GM12878 (cell line): ENCODE data around the gene SLC36A2. TPM values are rescaled to one million over a fixed set of nuclear protein-coding genes. Genes with fewer than 3 reads are reported as not detected.
"Not testable (repeated sequence)": the region's sequence is repeated elsewhere in the genome, so short reads cannot be mapped to it uniquely, and the experiment has no call there.

ENCODE experiments used
- ATAC-seq: fragments of 200-7000 bp; cut with Tn5 transposase; 3 replicates; pipeline ENCODE4 v1.9.1; 2020; ENCODE audit warnings: mild to moderate bottlenecking, moderate library complexity
- BruUV-seq: library from RNA; stranded (reverse); fragments of 400-500 nt; replicated peaks from 2 replicates; lab custom pipeline; 2021; lab: Mats Ljungman, UMichigan
- CTCF ChIA-PET: fragments of 300-600 bp; sonication (Branson Sonifier 250); formaldehyde crosslinking; extraction: SDS; loops from one replicate; lab custom pipeline; 2021; ENCODE audit warnings: inconsistent platforms; lab: Yijun Ruan, JAX
- POLR2A ChIA-PET: fragments of 350-600 bp; formaldehyde crosslinking; extraction: SDS; loops from one replicate; lab custom pipeline; 2021; ENCODE audit warnings: inconsistent platforms; lab: Charles Lee
- RAD21 ChIA-PET: fragments of 300-600 bp; sonication (Branson Sonifier 250); formaldehyde crosslinking; loops from one replicate; lab custom pipeline; 2023; ENCODE audit warnings: antibody characterized with exemption; ENCODE audit not compliant: unreplicated experiment; lab: Charles Lee
- SMC1A ChIA-PET: fragments of 300-600 bp; sonication (Branson Sonifier 250); formaldehyde crosslinking; loops from one replicate; lab custom pipeline; 2023; ENCODE audit not compliant: unreplicated experiment, uncharacterized antibody; lab: Charles Lee
- DNase-seq: peaks from one replicate; pipeline ENCODE4 v3.0.0-alpha.2; 2011; ENCODE audit warnings: low read depth, low spot score
- FAIRE-seq: peaks from 3 replicates; lab custom pipeline; 2011; peaks lifted over from hg19 to GRCh38; lab: Jason Lieb, UNC
- H2AFZ ChIP-seq: 2 replicates; pipeline ENCODE4 v1.6.0; 2011; ENCODE audit warnings: low read depth, low read length, control low read depth; ENCODE audit not compliant: control insufficient read depth
- H3K27ac ChIP-seq: 2 replicates; pipeline ENCODE4 v1.5.1; 2011; ENCODE audit warnings: control low read depth; ENCODE audit not compliant: control insufficient read depth, insufficient read depth
- H3K27me3 ChIP-seq, 2 experiments: replicated peaks in 1 of 2; 2 replicates each; pipeline versions ENCODE4 v1.6.0 to v1.6.1; 2011; ENCODE audit warnings: low read length in 1 of 2; ENCODE audit not compliant: control insufficient read depth in 2 of 2, insufficient read depth in 2 of 2
- H3K36me3 ChIP-seq, 2 experiments: 2 replicates each; pipeline ENCODE4 v1.5.1; 2011; ENCODE audit warnings: low read length in 1 of 2; ENCODE audit not compliant: control insufficient read depth in 2 of 2, insufficient read depth in 2 of 2
- H3K4me1 ChIP-seq: 2 replicates; pipeline ENCODE4 v1.6.1; 2011; ENCODE audit warnings: mild to moderate bottlenecking, low read length, moderate library complexity, mixed read lengths; ENCODE audit not compliant: control insufficient read depth, insufficient read depth
- H3K4me2 ChIP-seq: 2 replicates; pipeline ENCODE4 v1.6.0; 2011; ENCODE audit warnings: control low read depth; ENCODE audit not compliant: control insufficient read depth, insufficient read depth
- H3K4me3 ChIP-seq: fragments of 200-600 bp; sonication (generic); 2 replicates; pipeline ENCODE4 v1.5.1; 2016
- H3K79me2 ChIP-seq: 2 replicates; pipeline ENCODE4 v1.6.0; 2011; ENCODE audit warnings: low read length; ENCODE audit not compliant: control insufficient read depth, insufficient read depth
- H3K9ac ChIP-seq: 2 replicates; pipeline ENCODE4 v1.8.0; 2011; ENCODE audit warnings: low read length, control low read depth, mixed read lengths; ENCODE audit not compliant: control insufficient read depth, insufficient read depth
- H3K9me3 ChIP-seq: replicated peaks from 3 replicates; pipeline ENCODE4 v1.5.1; 2011; ENCODE audit warnings: mild to moderate bottlenecking, low read length; ENCODE audit not compliant: control insufficient read depth, insufficient read depth
- H4K20me1 ChIP-seq: 2 replicates; pipeline ENCODE4 v1.6.0; 2011; ENCODE audit not compliant: control insufficient read depth, insufficient read depth
- CEBPB ChIP-seq, 2 experiments: fragments of 150-350 bp in 1 of 2; IDR thresholded peaks; 2 replicates each; pipeline ENCODE4 v1.6.1; 2012 to 2014; ENCODE audit warnings: low read depth in 2 of 2, low read length in 2 of 2, borderline replicate concordance in 1 of 2, inconsistent platforms in 1 of 2
- DPF2 ChIP-seq: fragments of 450-650 bp; IDR thresholded peaks from 2 replicates; pipeline ENCODE4 v1.6.1; 2017; ENCODE audit warnings: mild to moderate bottlenecking
- MTA2 ChIP-seq: fragments of 450-650 bp; IDR thresholded peaks from 2 replicates; pipeline ENCODE4 v1.6.1; 2016; ENCODE audit warnings: low read depth, mild to moderate bottlenecking, moderate library complexity
- MYC ChIP-seq: IDR thresholded peaks from 2 replicates; pipeline ENCODE4 v1.6.1; 2011; ENCODE audit warnings: mild to moderate bottlenecking, low read length, moderate library complexity, inconsistent platforms; ENCODE audit not compliant: insufficient read depth, insufficient replicate concordance, insufficient read length, severe bottlenecking
- TBL1XR1 ChIP-seq: IDR thresholded peaks from 2 replicates; pipeline ENCODE4 v1.6.1; 2012; ENCODE audit warnings: low read depth, low read length, improper control_type of control experiment
- TCF12 ChIP-seq: IDR thresholded peaks from 2 replicates; pipeline ENCODE4 v1.6.1; 2011; ENCODE audit warnings: low read depth, mild to moderate bottlenecking, low read length
- WGBS: methylation state at CpG from one replicate; pipeline ENCODE4 v1.1.6; 2016; ENCODE audit warnings: low lambda C conversion rate; ENCODE audit not compliant: insufficient replicate concordance, insufficient coverage; ENCODE audit errors: missing lambda C conversion rate; 5-methylcytosine and 5-hydroxymethylcytosine counted together
- in situ Hi-C: fragments of 300-500 bp; cut with MboI; formaldehyde crosslinking; loops from 9 replicates; pipeline ENCODE4 v1.14.3; 2018; ENCODE audit warnings: mixed read lengths
- intact Hi-C: fragments of 100-400 bp; cut with micrococcal nuclease; formaldehyde crosslinking; loops from one replicate; pipeline ENCODE4 v1.14.2; 2022; ENCODE audit not compliant: unreplicated experiment
- polyA plus RNA-seq, 11 experiments: library from polyadenylated mRNA; depleted of rRNA in 4 of 11; unstranded in 6 of 11; stranded (reverse) in 5 of 11; fragments of >200 nt; fragmentation: Nextera tagmentation in 4 of 11; fragmentation: Illumina TruSeq in 1 of 11; extraction: Ambion mirVana in 4 of 11; extraction: Trizol in 1 of 11; gene quantifications; 1 replicate in 1 of 11; 2 replicates in 10 of 11; pipeline versions ENCODE4 v1.2.1 to v1.2.3, GENCODE V29; 2011 to 2016; ENCODE audit warnings: inconsistent platforms in 2 of 11, missing spikeins in 2 of 11, low read depth in 1 of 11
- total RNA-seq, 4 experiments: library from RNA; depleted of rRNA in 3 of 4; stranded (reverse); fragments of >200 nt in 3 of 4; fragmentation: Illumina TruSeq in 1 of 4; extraction: Trizol in 1 of 4; gene quantifications; 2 replicates each; pipeline versions ENCODE4 v1.2.1 to v1.2.3, GENCODE V29; 2013 to 2021
- TF ChIP-seq, protein P1 (sequence below): fragments of 150-350 bp; IDR thresholded peaks from 2 replicates; pipeline ENCODE4 v1.6.1; 2016; ENCODE audit warnings: low read depth, low read length
- TF ChIP-seq, protein P2 (sequence below), 3 experiments: IDR thresholded peaks in 2 of 3; conservative IDR thresholded peaks in 1 of 3; 2 replicates each; pipeline ENCODE4 v1.5.1; 2011; ENCODE audit warnings: low read depth in 3 of 3, low read length in 3 of 3, mild to moderate bottlenecking in 3 of 3, control low read depth in 2 of 3, moderate library complexity in 2 of 3, inconsistent platforms in 1 of 3, mixed read lengths in 1 of 3; ENCODE audit not compliant: control insufficient read depth in 2 of 3, insufficient read depth in 1 of 3; ENCODE audit errors: extremely low read depth in 1 of 3

The SLC36A2 gene
- total and polyA plus RNA-seq, 10 of the 15 experiments (the other 5 are each of a cell fraction or from before 2014, with no cell fraction given): not detected

DNA sequence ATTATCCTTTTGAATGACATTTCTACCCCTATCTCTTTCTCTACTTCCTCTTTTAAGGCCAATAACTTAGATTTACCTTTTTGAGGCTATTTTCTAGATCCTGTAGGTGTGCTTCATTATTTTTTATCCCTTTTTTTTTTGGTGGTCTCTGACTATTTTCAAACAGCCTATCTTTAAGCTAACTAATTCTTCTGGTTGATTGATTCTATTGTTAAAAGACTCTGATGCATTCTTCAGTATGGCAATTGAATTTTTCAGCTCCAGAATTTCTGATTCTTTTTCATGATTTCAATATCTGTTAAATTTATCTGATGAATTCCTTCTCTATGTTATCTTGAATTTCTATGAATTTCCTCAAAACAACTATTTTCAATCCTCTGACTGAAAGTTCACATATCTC is 36.4 kb downstream of the SLC36A2 start (continued):
- TF ChIP-seq, protein P1, sequence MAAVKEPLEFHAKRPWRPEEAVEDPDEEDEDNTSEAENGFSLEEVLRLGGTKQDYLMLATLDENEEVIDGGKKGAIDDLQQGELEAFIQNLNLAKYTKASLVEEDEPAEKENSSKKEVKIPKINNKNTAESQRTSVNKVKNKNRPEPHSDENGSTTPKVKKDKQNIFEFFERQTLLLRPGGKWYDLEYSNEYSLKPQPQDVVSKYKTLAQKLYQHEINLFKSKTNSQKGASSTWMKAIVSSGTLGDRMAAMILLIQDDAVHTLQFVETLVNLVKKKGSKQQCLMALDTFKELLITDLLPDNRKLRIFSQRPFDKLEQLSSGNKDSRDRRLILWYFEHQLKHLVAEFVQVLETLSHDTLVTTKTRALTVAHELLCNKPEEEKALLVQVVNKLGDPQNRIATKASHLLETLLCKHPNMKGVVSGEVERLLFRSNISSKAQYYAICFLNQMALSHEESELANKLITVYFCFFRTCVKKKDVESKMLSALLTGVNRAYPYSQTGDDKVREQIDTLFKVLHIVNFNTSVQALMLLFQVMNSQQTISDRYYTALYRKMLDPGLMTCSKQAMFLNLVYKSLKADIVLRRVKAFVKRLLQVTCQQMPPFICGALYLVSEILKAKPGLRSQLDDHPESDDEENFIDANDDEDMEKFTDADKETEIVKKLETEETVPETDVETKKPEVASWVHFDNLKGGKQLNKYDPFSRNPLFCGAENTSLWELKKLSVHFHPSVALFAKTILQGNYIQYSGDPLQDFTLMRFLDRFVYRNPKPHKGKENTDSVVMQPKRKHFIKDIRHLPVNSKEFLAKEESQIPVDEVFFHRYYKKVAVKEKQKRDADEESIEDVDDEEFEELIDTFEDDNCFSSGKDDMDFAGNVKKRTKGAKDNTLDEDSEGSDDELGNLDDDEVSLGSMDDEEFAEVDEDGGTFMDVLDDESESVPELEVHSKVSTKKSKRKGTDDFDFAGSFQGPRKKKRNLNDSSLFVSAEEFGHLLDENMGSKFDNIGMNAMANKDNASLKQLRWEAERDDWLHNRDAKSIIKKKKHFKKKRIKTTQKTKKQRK: no peak
- TF ChIP-seq DPF2 (no peak), MYC (no peak), TCF12 (no peak), TBL1XR1 (no peak), MTA2 (no peak), CEBPB (IDR thresholded peaks at IDR 0.05; ENCODE audit: borderline replicate concordance in 1 of 2, low read depth in 2 of 2, low read length in 2 of 2) (no peak)
- TF ChIP-seq, protein P2, sequence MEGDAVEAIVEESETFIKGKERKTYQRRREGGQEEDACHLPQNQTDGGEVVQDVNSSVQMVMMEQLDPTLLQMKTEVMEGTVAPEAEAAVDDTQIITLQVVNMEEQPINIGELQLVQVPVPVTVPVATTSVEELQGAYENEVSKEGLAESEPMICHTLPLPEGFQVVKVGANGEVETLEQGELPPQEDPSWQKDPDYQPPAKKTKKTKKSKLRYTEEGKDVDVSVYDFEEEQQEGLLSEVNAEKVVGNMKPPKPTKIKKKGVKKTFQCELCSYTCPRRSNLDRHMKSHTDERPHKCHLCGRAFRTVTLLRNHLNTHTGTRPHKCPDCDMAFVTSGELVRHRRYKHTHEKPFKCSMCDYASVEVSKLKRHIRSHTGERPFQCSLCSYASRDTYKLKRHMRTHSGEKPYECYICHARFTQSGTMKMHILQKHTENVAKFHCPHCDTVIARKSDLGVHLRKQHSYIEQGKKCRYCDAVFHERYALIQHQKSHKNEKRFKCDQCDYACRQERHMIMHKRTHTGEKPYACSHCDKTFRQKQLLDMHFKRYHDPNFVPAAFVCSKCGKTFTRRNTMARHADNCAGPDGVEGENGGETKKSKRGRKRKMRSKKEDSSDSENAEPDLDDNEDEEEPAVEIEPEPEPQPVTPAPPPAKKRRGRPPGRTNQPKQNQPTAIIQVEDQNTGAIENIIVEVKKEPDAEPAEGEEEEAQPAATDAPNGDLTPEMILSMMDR (IDR thresholded peaks at IDR 0.05 in 2 of 3, conservative IDR thresholded peaks at IDR 0.05 in 1 of 3; ENCODE audit: control insufficient read depth in 2 of 3, extremely low read depth in 1 of 3, insufficient read depth in 1 of 3, low read depth in 3 of 3, low read length in 3 of 3): no peak
- TF ChIP-seq, all 136 proteins: peak for 0

DNA sequence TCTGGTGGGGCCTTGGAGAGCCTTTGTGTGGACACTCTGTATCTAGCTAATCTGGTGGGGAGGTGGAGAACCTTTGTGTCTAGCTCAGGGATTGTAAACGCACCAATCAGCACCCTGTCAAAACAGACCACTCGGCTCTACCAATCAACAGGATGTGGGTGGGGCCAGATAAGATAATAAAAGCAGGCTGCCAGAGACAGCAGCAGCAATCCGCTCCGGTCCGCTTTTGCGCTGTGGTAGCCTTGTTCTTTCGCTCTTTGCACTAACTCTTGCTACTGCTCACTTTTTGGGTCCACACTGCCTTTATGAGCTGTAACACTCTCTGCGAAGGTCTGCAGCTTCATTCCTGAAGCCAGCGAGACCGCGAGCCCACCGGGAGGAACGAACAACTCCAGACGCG is 37.5 kb downstream of the SLC36A2 start:
- H4K20me1 ChIP-seq, H2AFZ ChIP-seq, H3K4me2 ChIP-seq, H3K27ac ChIP-seq, H3K27me3 ChIP-seq, H3K9me3 ChIP-seq, ATAC-seq, H3K4me3 ChIP-seq, DNase-seq, in situ Hi-C loops, POLR2A ChIA-PET, CTCF ChIA-PET, BruUV-seq, H3K36me3 ChIP-seq, FAIRE-seq, H3K9ac ChIP-seq, H3K79me2 ChIP-seq, H3K4me1 ChIP-seq: not testable (repeated sequence)
- WGBS: 87% methylated on average over 15 of the region's 15 CpGs
- ChIA-PET RAD21 (interaction anchor here (1.0 kb wide), 1 partner anchor 13 kb away, joined by 3 read pairs; no protein-coding TSS in a partner anchor), SMC1A (interaction anchor here (0.6 kb wide), 1 partner anchor 8 kb away, joined by 3 read pairs; no protein-coding TSS in a partner anchor)
- intact Hi-C loops: loop anchor here (10.0 kb wide), 2 partner anchors 305 to 505 kb away; no protein-coding TSS in a partner anchor

DNA sequence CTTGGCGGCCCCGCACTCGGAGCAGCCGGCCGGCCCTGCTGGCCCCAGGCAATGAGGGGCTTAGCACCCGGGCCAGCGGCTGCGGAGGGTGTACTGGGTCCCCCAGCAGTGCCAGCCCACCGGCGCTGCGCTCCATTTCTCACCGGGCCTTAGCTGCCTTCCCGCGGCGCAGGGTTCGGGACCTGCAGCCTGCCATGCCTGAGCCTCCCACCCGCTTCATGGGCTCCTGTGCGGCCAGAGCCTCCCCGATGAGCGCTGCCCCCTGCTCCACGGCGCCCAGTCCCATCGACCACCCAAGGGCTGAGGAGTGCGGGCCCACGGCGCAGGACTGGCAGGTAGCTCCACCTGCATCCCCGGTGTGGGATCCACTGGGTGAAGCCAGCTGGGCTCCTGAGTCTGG is 38.1 kb downstream of the SLC36A2 start:
- H3K4me3 ChIP-seq, H4K20me1 ChIP-seq, DNase-seq, RAD21 ChIA-PET, H3K4me1 ChIP-seq, H3K79me2 ChIP-seq, POLR2A ChIA-PET, H3K9me3 ChIP-seq, SMC1A ChIA-PET, CTCF ChIA-PET, H2AFZ ChIP-seq, H3K9ac ChIP-seq, H3K27me3 ChIP-seq, H3K4me2 ChIP-seq, BruUV-seq, H3K27ac ChIP-seq, FAIRE-seq, in situ Hi-C loops, ATAC-seq, intact Hi-C loops, H3K36me3 ChIP-seq: not testable (repeated sequence)
- WGBS: 92% methylated on average over 13 of the region's 27 CpGs
